AG09309 (cell line): ENCODE data around the gene GGA1.

Experiments used
- DNase-seq: peaks from one replicate; pipeline ENCODE4 v3.0.0-alpha.2; 2010; ENCODE audit warnings: low read depth
- H3K4me3 ChIP-seq: 2 replicates; pipeline ENCODE4 v1.5.1; 2011; ENCODE audit warnings: mild to moderate bottlenecking, low read depth, low read length, moderate library complexity; ENCODE audit not compliant: control insufficient read depth
- TF ChIP-seq, protein P1 (sequence below): IDR thresholded peaks from 2 replicates; pipeline ENCODE4 v1.5.1; 2011; ENCODE audit warnings: mild to moderate bottlenecking, low read depth, low read length, inconsistent platforms; ENCODE audit not compliant: insufficient read depth, control insufficient read depth; ENCODE audit errors: missing control alignments

The GGA1 gene

GRCh38 chr22:37571258-37571991 is 37.2 kb upstream of the GGA1 start:
- TF ChIP-seq, protein P1, sequence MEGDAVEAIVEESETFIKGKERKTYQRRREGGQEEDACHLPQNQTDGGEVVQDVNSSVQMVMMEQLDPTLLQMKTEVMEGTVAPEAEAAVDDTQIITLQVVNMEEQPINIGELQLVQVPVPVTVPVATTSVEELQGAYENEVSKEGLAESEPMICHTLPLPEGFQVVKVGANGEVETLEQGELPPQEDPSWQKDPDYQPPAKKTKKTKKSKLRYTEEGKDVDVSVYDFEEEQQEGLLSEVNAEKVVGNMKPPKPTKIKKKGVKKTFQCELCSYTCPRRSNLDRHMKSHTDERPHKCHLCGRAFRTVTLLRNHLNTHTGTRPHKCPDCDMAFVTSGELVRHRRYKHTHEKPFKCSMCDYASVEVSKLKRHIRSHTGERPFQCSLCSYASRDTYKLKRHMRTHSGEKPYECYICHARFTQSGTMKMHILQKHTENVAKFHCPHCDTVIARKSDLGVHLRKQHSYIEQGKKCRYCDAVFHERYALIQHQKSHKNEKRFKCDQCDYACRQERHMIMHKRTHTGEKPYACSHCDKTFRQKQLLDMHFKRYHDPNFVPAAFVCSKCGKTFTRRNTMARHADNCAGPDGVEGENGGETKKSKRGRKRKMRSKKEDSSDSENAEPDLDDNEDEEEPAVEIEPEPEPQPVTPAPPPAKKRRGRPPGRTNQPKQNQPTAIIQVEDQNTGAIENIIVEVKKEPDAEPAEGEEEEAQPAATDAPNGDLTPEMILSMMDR = peak; percentile 13
- DNase-seq = no peak

GRCh38 chr22:37571992-37572373 is 36.7 kb upstream of the GGA1 start:
- TF ChIP-seq, protein P1 = no peak
- H3K4me3 ChIP-seq = no peak overlapping the region
- no peak for DNase-seq

More at GRCh38 chr22:37571258-37571991, 37.2 kb upstream of the GGA1 start:
- H3K4me3 ChIP-seq = no peak overlapping the region

GRCh38 chr22:37575490-37576003 is 33.1 kb upstream of the GGA1 start:
- TF ChIP-seq, protein P1 = no peak
- H3K4me3 ChIP-seq = no peak overlapping the region
- no peak for DNase-seq

- TF ChIP-seq, protein P1 = no peak
- no peak for DNase-seq
Measured at GRCh38 chr22:37578002-37578401, 30.6 kb upstream of the GGA1 start.

DNA sequence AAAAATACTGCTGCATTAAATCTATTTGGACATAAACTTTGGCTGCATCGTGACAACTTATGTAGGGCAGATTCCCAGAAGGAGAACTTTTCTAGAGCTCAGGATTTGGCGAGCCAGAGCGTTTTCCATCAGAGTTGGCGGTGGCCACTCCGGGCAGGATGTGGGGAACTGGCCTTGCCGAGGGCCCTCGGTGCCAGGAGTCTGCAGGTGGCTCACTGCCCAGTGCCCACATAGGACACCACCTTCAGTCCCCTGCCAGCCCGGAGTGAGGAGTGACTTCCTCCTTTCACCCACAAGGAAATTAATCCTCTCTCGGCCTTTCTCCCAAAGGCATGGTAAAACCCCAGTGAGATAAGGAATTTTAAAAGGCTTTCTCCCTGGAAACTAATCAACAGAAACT is 27.1 kb upstream of the GGA1 start:
- no peak overlapping the region for H3K4me3 ChIP-seq
- TF ChIP-seq, protein P1 = no peak
- DNase-seq = no peak

More at GRCh38 chr22:37578002-37578401, 30.6 kb upstream of the GGA1 start:
- H3K4me3 ChIP-seq = no peak overlapping the region

GRCh38 chr22:37582526-37582925 is 26.1 kb upstream of the GGA1 start:
- DNase-seq = no peak
- no peak overlapping the region for H3K4me3 ChIP-seq
- TF ChIP-seq, protein P1 = no peak
